ENCODE results near the gene SLC1A3. TPM values are rescaled to one million over a fixed set of nuclear protein-coding genes. Genes with fewer than 3 reads are reported as not detected.

The SLC1A3 gene
- total and polyA plus RNA-seq, 10 of the 15 experiments (the other 5 are each of a cell fraction or from before 2014, with no cell fraction given), result 0.23 to 4.4 (median 3.3) TPM

- TF ChIP-seq ZNF24 (IDR thresholded peaks at IDR 0.05), result no peak
Measured at GRCh38 chr5:36611520-36612274, 5.3 kb downstream of the SLC1A3 start (continued).

GRCh38 chr5:36613241-36613640, 6.8 kb downstream of the SLC1A3 start:
- intact Hi-C loops (cut with micrococcal nuclease; ENCODE audit: unreplicated experiment), result no loop called here
- ChIA-PET SMC1A (ENCODE audit: uncharacterized antibody, unreplicated experiment) (no interaction called here), POLR2A (no interaction called here), RAD21 (ENCODE audit: unreplicated experiment) (no interaction called here), CTCF (no interaction called here)
- no peak for ATAC-seq
- FAIRE-seq, result no peak
- Histone ChIP-seq H3K9me3 (replicated peaks; ENCODE audit: control insufficient read depth, insufficient read depth, low read length) (no peaks in the 10 kb centered on the region), H3K4me2 (ENCODE audit: control insufficient read depth, insufficient read depth) (no peak overlapping the region), H3K27me3 (replicated peaks in 1 of 2; ENCODE audit: control insufficient read depth in 2 of 2, insufficient read depth in 2 of 2, low read length in 1 of 2) (peaks cover 0 to 2% of the 10 kb centered on the region in 2 experiments; a peak in 1 of 4 replicates), H2AFZ (ENCODE audit: control insufficient read depth, low read depth, low read length) (no peak overlapping the region), H3K27ac (ENCODE audit: control insufficient read depth, insufficient read depth) (no peak overlapping the region), H3K9ac (ENCODE audit: control insufficient read depth, insufficient read depth, low read length) (no peak overlapping the region), H3K36me3 (ENCODE audit: control insufficient read depth in 2 of 2, insufficient read depth in 2 of 2, low read length in 1 of 2) (no peaks in the 10 kb centered on the region), H4K20me1 (ENCODE audit: control insufficient read depth, insufficient read depth) (no peaks in the 10 kb centered on the region), H3K79me2 (ENCODE audit: control insufficient read depth, insufficient read depth, low read length) (no peaks in the 10 kb centered on the region), H3K4me1 (ENCODE audit: control insufficient read depth, insufficient read depth, low read length) (no peaks in the 10 kb centered on the region), H3K4me3 (no peak overlapping the region)
- in situ Hi-C loops (cut with MboI), result no loop called here
- no peak for DNase-seq (ENCODE audit: low read depth, low spot score)
- TF ChIP-seq NFYA (IDR thresholded peaks at IDR 0.05; ENCODE audit: borderline replicate concordance, low read depth, low read length) (no peak), CBX5 (IDR thresholded peaks at IDR 0.05; ENCODE audit: low read depth) (no peak), MEF2A (IDR thresholded peaks at IDR 0.05; ENCODE audit: insufficient read depth, low read depth, low read length) (no peak), BCLAF1 (IDR thresholded peaks at IDR 0.05) (no peak), CEBPB (IDR thresholded peaks at IDR 0.05; ENCODE audit: borderline replicate concordance in 1 of 2, low read depth in 2 of 2, low read length in 2 of 2) (no peak), BACH1 (IDR thresholded peaks at IDR 0.05; ENCODE audit: borderline replicate concordance) (no peak)
- TF ChIP-seq, protein P1, sequence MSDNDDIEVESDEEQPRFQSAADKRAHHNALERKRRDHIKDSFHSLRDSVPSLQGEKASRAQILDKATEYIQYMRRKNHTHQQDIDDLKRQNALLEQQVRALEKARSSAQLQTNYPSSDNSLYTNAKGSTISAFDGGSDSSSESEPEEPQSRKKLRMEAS (IDR thresholded peaks at IDR 0.05; ENCODE audit: low read depth, low read length), result no peak
- TF ChIP-seq, protein P2, sequence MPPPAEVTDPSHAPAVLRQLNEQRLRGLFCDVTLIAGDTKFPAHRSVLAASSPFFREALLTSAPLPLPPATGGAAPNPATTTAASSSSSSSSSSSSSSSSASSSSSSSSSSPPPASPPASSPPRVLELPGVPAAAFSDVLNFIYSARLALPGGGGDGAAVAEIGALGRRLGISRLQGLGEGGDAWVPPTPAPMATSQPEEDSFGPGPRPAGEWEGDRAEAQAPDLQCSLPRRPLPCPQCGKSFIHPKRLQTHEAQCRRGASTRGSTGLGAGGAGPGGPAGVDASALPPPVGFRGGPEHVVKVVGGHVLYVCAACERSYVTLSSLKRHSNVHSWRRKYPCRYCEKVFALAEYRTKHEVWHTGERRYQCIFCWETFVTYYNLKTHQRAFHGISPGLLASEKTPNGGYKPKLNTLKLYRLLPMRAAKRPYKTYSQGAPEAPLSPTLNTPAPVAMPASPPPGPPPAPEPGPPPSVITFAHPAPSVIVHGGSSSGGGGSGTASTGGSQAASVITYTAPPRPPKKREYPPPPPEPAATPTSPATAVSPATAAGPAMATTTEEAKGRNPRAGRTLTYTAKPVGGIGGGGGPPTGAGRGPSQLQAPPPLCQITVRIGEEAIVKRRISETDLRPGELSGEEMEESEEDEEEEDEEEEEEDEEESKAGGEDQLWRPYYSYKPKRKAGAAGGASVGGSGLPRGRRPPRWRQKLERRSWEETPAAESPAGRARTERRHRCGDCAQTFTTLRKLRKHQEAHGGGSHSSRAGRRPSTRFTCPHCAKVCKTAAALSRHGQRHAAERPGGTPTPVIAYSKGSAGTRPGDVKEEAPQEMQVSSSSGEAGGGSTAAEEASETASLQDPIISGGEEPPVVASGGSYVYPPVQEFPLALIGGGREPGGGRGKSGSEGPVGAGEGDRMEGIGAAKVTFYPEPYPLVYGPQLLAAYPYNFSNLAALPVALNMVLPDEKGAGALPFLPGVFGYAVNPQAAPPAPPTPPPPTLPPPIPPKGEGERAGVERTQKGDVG (CRISPR knock-in tag; IDR thresholded peaks at IDR 0.05), result no peak
- 44% methylated on average over 8 of the region's 8 CpGs for WGBS (ENCODE audit: insufficient coverage, insufficient replicate concordance, low lambda C conversion rate, missing lambda C conversion rate)
- BruUV-seq (replicated peaks), result no TSS peak
